Forelimb muscle (tissue), 1 donor: ENCODE measurements around the gene STX19. TPM values are rescaled to one million over a fixed set of nuclear protein-coding genes. Genes with fewer than 3 reads are reported as not detected.
A peak's percentile ranks its signal among the peaks of the same experiment; 100 is the strongest.
"Not testable (repeated sequence)": the region's sequence is repeated elsewhere in the genome, so short reads cannot be mapped to it uniquely, and the experiment has no call there.

Experiments
- DNase-seq: peaks from one replicate; pipeline ENCODE4 v3.0.0-alpha.2; 2013; ENCODE audit warnings: low read depth
- polyA plus RNA-seq: library from polyadenylated mRNA; unstranded; fragments of 120-200 nt; gene quantifications from one replicate; pipeline ENCODE4 v1.2.1, GENCODE V29; 2013; ENCODE audit not compliant: insufficient read length

The STX19 gene
- polyA plus RNA-seq: 0.11 TPM

DNA sequence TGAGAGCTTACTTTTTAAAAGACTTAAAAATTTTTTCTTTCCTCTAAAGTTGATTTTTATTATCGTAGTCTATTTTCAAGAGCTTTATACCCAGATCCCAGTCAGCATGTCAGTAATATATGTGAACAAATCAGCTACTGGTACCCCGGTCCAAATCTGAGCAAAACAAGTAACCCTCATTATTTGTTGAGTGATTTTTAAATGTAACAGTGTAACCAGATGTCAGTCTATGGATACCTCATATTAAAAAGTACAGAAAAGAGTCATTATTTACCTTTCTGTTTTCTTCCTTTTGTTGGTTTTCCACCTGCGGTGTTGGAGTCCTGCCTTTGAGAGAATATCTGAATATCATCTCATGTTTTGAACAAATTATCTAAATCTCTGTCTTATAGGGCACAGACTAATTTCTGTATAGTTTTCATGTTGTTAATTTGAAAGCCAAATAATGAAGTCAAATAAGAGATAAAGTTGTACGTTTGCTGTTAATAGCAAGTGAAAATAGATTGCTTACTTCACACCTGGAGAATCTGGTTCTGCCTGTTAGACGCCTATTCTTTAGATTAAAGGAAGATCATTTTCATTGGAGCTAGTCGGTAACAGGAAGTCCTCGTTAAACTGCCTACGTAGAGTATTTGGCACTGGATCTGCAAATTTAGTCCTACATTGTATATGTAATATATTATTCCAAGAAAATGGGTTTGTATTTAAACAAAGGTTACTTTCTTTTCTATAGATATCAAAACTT is at the start of gene STX19:
Gene STX19, minus strand, starts transcription at position 505 of the 745 bp plus-strand sequence. CDS start 13,328 bp downstream, outside the sequence.
- no peak for DNase-seq

GRCh38 chr3:94076055-94076454 is 47.7 kb upstream of the STX19 start:
- DNase-seq: no peak

DNA sequence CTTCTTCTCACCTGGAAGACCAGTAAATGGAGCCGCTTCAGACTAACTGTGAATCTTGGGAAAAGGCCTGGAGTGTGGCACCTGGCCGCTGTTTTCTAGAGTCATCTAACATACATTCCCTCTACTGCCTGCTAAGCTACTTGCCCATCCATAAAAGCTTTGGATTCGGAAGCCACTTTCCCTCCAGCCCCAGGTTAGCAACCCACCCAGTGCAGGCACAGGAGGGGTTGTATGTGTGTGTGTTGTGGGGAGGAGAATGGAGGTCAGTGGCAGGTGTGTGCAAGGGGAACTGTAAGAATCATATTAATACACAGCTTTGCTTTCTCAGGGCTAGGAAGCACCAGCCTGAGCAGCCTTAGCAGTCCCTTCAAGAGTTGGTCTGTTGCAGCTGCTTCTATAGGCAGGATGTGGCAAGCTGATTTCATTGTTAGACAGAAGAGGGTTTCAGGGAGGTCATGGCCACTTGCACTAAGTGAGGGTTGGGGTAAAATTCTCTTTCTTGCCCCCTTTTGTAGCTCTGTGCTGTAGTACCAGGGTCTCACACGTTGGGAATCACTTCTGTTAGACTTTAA is 43.4 kb upstream of the STX19 start:
- no peak for DNase-seq

GRCh38 chr3:94070341-94070911 is 42.0 kb upstream of the STX19 start:
- no peak for DNase-seq

DNA sequence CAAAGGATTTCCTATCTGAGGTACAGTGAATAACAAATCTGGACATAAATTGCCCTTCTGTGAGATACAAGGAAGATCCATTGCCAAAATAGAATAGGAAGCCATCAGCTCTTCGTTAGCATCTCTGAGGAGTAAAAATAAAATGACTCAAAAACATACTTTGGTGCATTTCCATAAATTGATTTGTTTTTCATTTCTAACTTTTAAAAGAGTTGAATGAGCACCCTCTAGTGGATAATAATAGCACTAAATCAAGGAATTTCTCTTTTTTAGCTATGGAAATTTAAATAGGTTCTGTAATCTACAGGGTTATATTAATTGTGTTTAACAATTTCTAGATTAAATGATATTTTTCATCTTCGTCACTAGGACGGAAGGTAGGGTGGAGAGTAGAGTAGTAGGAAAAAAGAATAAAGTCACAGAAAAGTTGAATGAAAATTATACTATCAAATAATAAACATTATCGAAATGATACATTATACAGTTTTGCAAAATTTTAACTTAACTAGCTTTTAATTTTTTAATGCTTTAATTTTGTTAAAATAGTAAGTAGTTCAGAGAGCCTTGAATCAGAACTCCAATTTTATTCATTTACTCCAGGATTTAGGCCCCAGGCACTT is 40.9 kb upstream of the STX19 start:
- DNase-seq: peak; percentile 20

DNA sequence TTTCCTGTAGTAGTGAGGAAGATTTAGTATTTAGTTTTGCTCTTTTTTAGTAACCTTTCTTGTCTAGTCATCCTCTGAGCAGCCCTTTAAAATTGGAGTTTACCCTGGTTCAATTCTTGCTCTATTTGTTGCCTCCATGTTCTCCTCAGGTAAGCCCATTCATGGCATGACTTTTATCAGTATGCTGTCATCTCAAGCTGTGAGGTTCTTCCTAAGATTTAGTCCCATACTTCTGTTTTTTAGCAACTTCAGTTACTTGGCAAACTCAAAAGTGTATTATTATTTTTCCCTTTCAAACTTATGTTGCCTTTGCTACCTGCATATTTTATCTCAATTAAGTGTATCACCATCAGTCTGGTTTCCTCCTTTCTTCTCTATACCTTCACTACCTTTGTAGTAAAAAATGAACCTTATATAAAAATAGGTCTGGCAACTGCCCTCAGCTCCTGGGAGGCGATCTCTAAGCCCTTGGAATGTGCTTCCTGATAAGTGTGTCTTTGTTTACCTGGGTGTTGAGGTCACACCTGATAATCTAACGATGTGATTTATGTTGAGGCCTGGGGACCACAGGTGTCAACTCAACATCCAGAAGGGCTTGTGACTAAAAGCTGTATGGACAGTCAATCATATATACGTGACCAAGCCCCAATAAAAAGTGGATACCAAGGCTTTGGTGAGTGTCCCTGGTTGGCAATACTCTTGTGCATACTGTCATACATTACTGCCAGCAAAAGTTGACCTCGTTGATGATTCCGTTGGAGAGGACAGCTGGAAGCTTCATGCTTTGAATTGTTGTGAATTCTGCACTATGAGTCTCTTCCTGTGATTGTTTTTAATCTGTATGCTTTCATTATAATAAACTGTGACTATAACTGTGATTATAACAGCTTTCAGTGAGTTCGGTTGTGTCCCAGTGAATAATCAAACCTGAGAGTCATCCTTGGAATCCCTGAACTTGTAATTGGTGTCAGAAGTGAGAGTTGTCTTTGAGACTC is 38.4 kb upstream of the STX19 start:
- DNase-seq: no peak

DNA sequence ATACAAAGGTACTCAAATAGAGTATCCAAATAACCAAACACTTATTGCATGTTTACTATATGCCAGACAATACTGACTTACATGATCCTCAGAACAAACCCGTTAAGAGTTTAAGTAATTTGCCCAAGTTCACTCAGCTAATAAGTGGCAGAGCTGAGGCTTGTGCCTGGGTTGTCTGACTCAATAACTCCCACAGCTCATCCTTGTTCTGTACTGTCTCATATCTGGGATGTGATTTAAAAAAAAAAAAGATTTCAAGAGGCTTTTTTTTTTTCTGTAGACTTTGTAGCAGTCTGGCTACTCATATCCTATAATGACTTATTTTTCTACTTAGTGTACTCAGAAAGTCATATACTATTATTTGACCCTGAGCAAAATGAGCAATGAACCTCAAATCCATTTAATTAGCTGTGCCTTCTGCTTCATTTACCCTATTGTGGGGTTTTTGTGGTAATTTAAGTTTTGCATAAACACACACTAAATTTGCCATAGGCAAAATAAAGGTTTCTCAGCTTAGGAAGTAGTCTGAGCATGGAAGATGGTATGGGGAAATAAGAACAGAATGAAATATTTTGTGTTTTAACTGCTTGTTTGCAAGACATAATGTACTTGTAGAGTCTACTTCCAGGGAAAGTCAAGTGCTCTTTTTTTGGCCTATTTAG is 37.6 kb upstream of the STX19 start:
- no peak for DNase-seq

DNA sequence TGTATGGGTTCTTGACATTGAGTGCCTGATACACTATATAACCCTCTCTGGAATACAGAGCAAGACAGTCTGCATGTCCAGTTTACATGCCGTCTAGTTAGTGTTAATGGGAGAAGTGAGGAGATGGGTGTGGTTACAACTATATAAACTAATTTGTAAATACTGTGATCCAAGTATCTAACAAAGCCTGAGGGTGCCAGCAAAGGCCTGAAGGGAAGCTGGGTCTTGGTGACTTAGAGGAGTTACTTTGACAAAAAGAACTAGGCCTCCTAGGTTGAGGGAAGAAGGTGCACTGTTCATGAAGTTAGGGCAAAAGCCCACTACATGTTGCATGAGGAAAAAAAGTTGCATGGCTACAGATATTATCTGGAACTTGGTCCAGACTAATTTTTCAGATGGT is 36.7 kb upstream of the STX19 start:
- DNase-seq: no peak

- no peak for DNase-seq
These were observed 36.0 kb upstream of the STX19 start for GRCh38 chr3:94064243-94064860.

DNA sequence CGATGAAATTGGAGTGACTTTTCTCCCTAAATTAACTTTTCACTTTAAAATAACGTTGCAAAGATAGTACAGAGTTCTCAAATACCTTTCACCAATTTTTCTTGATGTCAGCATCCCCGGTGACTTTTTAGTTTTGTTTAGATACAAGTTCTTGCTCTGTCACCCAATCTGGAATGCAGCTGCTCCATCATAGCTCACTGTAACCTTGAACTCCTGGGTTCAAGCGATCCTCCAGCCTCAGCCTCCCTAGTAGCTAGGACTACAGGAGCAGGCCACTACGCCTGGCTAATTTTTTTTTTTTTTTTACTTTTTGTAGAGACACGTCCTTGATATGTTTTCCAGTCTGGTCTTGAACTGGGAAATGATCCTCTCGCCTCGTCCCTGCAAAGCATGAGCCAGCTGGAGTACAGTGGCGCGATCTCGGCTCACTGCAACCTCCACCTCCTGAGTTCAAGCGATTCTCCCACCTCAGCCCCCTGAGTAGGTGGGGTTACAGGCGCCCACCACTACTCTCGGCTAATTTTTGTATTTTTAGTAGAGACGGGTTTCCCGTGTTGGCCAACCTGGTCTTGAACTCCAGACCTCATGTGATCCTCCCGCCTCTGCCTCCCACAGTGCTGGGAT is 35.2 kb upstream of the STX19 start:
- DNase-seq: no peak

DNA sequence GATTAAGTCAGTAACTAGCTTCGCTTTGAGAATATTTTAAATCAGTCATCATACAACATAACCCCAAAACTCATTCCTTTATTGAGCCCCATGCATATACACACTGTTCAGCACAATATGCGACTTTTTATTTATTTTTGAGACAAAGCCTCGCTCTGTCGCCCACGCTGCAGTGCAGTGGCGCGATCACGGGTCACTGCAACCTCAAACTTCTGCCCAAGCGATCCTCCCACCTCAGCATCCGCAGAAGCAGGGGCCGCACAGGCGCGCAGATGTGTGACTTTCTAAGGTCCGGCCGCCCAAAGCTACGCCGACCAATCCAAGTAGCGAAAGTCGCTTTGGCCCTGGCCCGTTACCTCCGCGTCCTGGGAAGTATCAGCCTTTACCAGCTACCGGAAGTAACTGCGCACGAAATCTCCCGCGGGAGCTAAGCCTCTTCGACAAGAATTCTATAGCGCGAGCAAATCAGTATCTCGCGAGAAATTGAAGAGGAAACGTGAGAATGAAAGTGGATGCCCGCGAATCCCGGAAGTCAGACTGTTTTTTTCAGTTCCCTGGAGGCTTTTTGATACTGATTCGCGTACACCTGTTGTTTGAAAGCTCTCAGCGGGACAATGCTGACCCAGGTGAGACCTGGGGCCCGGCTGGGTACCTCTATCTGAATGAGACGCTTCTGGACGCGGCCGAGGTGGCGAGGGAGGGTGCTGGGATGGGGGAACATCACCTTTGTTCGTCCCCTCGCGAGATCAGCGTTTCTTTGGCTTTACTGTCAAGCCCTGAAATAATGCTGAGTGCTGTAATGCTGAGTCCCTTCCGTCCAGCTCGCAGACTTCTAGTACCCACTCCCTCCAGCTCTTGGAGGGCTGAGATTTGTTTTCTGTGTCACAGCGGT is 34.4 kb upstream of the STX19 start, which contains the start of the genes DHFR2 and NSUN3:
Gene DHFR2, minus strand, starts transcription at position 404 of the 892 bp plus-strand sequence. CDS start 1,405 bp downstream, outside the sequence.
Gene NSUN3, plus strand, starts transcription at position 549 of the 892 bp plus-strand sequence. Its CDS starts 66 bp downstream, at position 615.
- DNase-seq: peak; percentile 99

DNA sequence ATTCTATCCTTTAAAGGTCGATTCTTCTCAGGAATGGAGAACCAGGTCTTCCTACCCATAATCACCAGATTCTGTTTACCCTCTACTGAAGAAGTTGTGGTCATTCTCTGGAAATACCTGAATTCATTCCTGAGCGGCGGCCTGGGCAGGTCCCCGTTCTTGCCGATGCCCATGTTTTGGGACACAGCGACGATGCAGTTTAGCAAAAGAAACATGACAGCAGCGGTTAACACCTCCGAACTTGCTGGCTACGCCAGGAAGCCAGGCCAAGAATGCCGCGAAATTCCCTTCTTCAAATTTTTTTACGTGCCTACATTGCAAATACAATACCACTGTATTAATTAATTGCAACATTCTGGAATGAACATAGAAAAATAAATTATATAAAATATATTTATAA is 32.9 kb upstream of the STX19 start:
- DNase-seq: no peak

DNA sequence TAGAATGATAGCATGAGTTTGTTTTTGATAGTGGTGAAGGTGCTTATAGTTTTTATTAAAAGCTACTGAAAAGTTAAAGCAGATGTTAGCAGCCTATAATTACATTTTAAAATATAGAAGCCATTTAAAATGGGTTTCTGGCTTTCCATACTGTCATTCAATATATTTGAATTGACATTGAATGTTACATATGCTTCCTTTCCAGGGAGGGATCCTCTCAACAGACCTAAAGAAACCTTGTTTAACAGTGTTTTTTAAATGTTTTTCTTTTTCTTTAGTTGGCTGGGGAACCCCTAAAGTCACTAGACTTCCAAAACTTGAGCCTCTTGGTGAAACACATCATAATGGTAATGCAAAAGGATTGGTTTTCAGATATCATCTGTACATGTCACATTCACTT is 22.1 kb upstream of the STX19 start:
- DNase-seq: no peak

- DNase-seq: no peak
These were observed 20.9 kb upstream of the STX19 start for GRCh38 chr3:94049267-94049666.

GRCh38 chr3:94046533-94046932 is 18.1 kb upstream of the STX19 start:
- DNase-seq: no peak

DNA sequence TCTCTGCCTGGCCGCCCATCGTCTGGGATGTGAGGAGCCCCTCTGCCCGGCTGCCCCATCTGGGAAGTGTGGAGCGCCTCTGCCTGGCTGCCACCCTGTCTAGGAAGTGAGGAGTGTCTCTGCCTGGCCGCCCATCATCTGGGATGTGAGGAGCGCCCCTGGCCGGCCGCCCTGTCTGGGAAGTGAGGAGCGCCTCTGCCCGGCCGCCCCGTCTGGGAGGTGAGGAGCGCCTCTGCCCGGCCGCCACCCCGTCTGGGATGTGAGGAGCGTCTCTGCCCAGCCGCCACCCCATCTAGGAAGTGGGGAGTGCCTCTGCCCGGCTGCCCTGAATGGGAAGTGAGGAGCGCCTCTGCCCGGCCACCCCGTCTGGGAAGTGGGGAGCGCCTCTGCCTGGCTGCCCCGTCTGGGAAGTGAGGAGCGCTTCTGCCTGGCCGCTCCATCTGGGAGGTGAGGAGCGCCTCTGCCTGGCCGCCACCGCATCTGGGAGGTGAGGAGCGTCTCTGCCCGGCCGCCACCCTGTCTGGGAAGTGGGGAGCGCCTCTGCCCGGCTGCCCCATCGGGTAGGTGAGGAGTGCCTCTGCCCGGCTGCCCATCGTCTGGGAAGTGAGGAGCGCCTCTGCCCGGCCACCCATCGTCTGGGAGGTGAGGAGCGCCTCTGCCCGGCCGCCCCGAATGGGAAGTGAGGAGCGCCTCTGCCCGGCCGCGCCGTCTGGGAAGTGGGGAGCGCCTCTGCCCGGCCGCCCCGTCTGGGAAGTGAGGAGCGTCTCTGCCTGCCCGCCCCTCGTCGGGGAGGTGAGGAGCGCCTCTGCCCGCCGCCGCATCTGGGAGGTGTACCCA is 15.9 kb upstream of the STX19 start:
- not testable (repeated sequence) for DNase-seq

GRCh38 chr3:94043285-94043684 is 14.9 kb upstream of the STX19 start:
- DNase-seq: no peak
